CD4-positive, CD25-positive, alpha-beta regulatory T cell (primary cell): ENCODE results near the gene XRRA1. TPM values are rescaled to one million over a fixed set of nuclear protein-coding genes. Genes with fewer than 3 reads are reported as not detected.

Experiments used
- ATAC-seq, 2 donors: fragments of 150-1000 bp; cut with Tn5 transposase; one replicate each; pipeline ENCODE4 v1.10.0; 2021; ENCODE audit warnings: low read depth in 2 of 2, moderate number of reproducible peaks in 2 of 2, moderate library complexity in 1 of 2
- DNase-seq, 3 donors: peaks; one replicate each; pipeline versions ENCODE4 v3.0.0 to v3.0.0-alpha.2; 2012 to 2022; ENCODE audit warnings: mixed read lengths in 1 of 3
- H3K27ac ChIP-seq: one replicate; pipeline ENCODE4 v1.7.0; 2013; ENCODE audit warnings: mild to moderate bottlenecking, low read length; ENCODE audit not compliant: insufficient read depth, poor library complexity, severe bottlenecking
- H3K27me3 ChIP-seq: one replicate; pipeline ENCODE4 v1.7.0; 2013; ENCODE audit warnings: low read length; ENCODE audit not compliant: control insufficient read depth, insufficient read depth
- H3K36me3 ChIP-seq: one replicate; pipeline ENCODE4 v1.7.0; 2013; ENCODE audit warnings: mild to moderate bottlenecking, low read length, moderate library complexity; ENCODE audit not compliant: control insufficient read depth, insufficient read depth
- H3K4me1 ChIP-seq: 2 replicates; pipeline ENCODE4 v1.7.0; 2013; ENCODE audit warnings: mild to moderate bottlenecking, low read length; ENCODE audit not compliant: insufficient read depth, control insufficient read depth, poor library complexity, severe bottlenecking
- H3K4me3 ChIP-seq: one replicate; pipeline ENCODE4 v1.7.0; 2013; ENCODE audit warnings: low read depth, mild to moderate bottlenecking, low read length, moderate library complexity
- H3K9me3 ChIP-seq, 2 experiments: 1 replicate in 1 of 2; 2 replicates in 1 of 2; pipeline ENCODE4 v1.7.0; 2013; ENCODE audit warnings: low read length in 2 of 2, mild to moderate bottlenecking in 1 of 2, moderate library complexity in 1 of 2; ENCODE audit not compliant: control insufficient read depth in 2 of 2
- H3K27ac Mint-ChIP-seq, 3 donors: one replicate each; pipeline ENCODE4 v1.8.0; 2020 to 2022; ENCODE audit warnings: mild to moderate bottlenecking in 3 of 3, mixed read lengths in 3 of 3, moderate library complexity in 2 of 3
- H3K27me3 Mint-ChIP-seq: one replicate; pipeline ENCODE4 v1.8.0; 2022; ENCODE audit warnings: mild to moderate bottlenecking, mixed read lengths
- H3K36me3 Mint-ChIP-seq: one replicate; pipeline ENCODE4 v1.8.0; 2020; ENCODE audit warnings: mixed read lengths
- H3K4me1 Mint-ChIP-seq, 4 donors: one replicate each; pipeline ENCODE4 v1.8.0; 2020 to 2022; ENCODE audit warnings: mixed read lengths in 4 of 4, mild to moderate bottlenecking in 1 of 4
- H3K4me3 Mint-ChIP-seq, 4 donors: one replicate each; pipeline ENCODE4 v1.8.0; 2020 to 2022; ENCODE audit warnings: mild to moderate bottlenecking in 4 of 4, mixed read lengths in 4 of 4, moderate library complexity in 3 of 4
- H3K9me3 Mint-ChIP-seq, 7 donors: one replicate each; pipeline ENCODE4 v1.8.0; 2020 to 2022; ENCODE audit warnings: mixed read lengths in 7 of 7, mild to moderate bottlenecking in 3 of 7, moderate library complexity in 2 of 7
- polyA plus RNA-seq, 4 donors: library from polyadenylated mRNA; unstranded; fragments of 300-500 nt; fragmentation: Illumina TruSeq; gene quantifications; one replicate each; pipeline ENCODE4 v1.2.3, GENCODE V29; 2021
- total RNA-seq: library from RNA; stranded (reverse); gene quantifications from one replicate; pipeline ENCODE4 v1.2.3, GENCODE V29; 2022

The XRRA1 gene
- total and polyA plus RNA-seq, 5 donors from 2014 or later: 5.4 to 33.4 (median 8.2) TPM

DNA sequence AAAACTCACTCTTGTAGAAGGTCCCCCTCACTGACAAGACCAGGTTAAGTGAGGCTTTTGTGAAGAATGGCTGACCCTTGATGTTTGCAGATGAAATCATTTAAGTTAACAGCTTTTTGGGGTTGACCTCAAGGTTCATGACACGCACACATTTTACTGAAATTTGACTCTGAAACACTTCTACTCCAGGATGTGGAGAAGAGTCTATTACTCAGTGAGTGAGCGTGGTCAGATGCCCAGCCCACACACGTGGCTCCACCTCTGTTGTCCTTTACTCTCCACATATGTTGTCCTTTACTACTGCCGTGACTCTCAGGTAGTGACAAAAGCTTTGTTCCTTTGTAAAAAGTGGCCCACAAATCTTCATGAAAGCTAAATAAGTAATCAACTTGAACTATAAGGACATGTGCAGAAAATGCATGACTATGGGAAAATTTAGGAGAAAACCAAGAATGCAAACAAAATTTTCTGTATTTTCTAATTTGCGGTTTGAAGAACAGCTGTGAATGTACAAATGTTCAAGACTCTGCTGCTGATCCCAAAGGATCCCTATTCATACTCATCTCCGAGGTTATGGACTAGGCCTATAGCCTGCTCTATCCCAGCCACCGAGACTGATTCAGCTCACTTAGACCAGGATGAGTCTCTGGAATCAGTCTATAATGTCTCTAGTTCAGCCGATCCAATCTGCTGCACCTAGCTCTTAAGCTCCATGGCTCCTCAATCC is 22.4 kb downstream of the XRRA1 start:
- peaks cover 0 to 3% (median under 1%) of the 10 kb centered on the region in 4 donors for H3K4me1 Mint-ChIP-seq
- Histone ChIP-seq H3K4me1 (no peaks in the 10 kb centered on the region), H3K27ac (no peak overlapping the region), H3K4me3 (no peak overlapping the region), H3K36me3 (peaks cover 16% of the 10 kb centered on the region), H3K9me3 (no peaks in the 10 kb centered on the region), H3K27me3 (no peaks in the 10 kb centered on the region)
- ATAC-seq: no peak
- no peaks in the 10 kb centered on the region for H3K9me3 Mint-ChIP-seq
- no peak overlapping the region for H3K4me3 Mint-ChIP-seq
- DNase-seq: peak in 1 of 3 donors; percentile 47
- H3K27me3 Mint-ChIP-seq: no peaks in the 10 kb centered on the region
- peaks cover 15% of the 10 kb centered on the region for H3K36me3 Mint-ChIP-seq
- peak overlapping the region; percentile 13 to 78 (median 27) for H3K27ac Mint-ChIP-seq

DNA sequence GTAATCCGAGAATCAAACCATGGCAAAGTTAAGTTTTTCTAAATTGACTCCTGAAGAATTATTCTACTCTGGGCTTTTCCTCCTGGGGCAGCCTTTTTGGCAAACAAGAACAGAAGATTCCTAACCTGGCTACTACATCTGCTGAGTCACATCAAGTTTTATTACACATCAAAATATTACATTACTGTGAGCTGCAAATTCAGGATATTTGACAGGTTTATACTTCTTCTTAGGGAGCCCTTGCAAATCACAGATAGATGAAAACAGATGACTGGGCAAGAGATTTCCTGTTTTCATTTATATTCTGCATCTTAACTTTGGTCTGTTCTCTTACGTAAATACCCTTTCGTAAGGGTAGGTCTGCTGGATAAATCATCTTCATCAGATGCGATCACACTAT is 23.6 kb downstream of the XRRA1 start:
- Histone ChIP-seq H3K27ac (no peak overlapping the region), H3K4me3 (no peak overlapping the region), H3K27me3 (no peaks in the 10 kb centered on the region), H3K4me1 (no peaks in the 10 kb centered on the region), H3K36me3 (peaks cover 22% of the 10 kb centered on the region), H3K9me3 (no peaks in the 10 kb centered on the region)
- no peaks in the 10 kb centered on the region for H3K27me3 Mint-ChIP-seq
- ATAC-seq (no peak), DNase-seq (no peak)
- H3K36me3 Mint-ChIP-seq: peaks cover 25% of the 10 kb centered on the region
- no peaks in the 10 kb centered on the region for H3K9me3 Mint-ChIP-seq
- H3K4me3 Mint-ChIP-seq: no peak overlapping the region
- peaks cover 0 to 3% (median under 1%) of the 10 kb centered on the region in 4 donors for H3K4me1 Mint-ChIP-seq
- H3K27ac Mint-ChIP-seq: peak overlapping the region in 2 of 3 donors; percentile 34 to 58

DNA sequence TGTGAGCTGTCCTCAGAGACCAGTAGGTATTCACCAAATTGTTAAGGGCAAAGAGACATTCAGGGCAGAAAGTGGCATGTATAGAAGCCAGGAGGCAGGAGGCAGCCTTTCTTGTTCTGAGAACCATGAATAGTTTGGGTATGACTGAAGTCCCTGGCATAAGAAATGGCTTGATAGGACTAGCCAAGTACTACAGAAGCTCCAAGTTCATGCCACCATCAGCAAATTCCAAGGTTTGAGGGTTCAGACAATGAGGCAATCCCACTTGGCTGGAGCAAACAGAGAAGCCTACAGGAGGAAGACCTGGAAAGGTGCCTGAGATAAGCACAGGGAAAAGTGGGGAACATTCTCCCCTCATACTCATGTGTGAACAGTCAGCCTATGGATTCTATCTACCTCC is 25.8 kb downstream of the XRRA1 start:
- Histone ChIP-seq H3K27ac (no peak overlapping the region), H3K9me3 (no peaks in the 10 kb centered on the region), H3K36me3 (peaks cover 30% of the 10 kb centered on the region), H3K27me3 (no peaks in the 10 kb centered on the region), H3K4me1 (no peaks in the 10 kb centered on the region), H3K4me3 (no peak overlapping the region)
- peak overlapping the region in 1 of 3 donors; percentile 15 for H3K27ac Mint-ChIP-seq
- H3K4me3 Mint-ChIP-seq: no peak overlapping the region
- peaks cover 46% of the 10 kb centered on the region for H3K36me3 Mint-ChIP-seq
- no peak for DNase-seq
- no peaks in the 10 kb centered on the region for H3K9me3 Mint-ChIP-seq
- H3K27me3 Mint-ChIP-seq: no peaks in the 10 kb centered on the region
- H3K4me1 Mint-ChIP-seq: peaks cover 0 to 3% (median under 1%) of the 10 kb centered on the region in 4 donors
- no peak for ATAC-seq

DNA sequence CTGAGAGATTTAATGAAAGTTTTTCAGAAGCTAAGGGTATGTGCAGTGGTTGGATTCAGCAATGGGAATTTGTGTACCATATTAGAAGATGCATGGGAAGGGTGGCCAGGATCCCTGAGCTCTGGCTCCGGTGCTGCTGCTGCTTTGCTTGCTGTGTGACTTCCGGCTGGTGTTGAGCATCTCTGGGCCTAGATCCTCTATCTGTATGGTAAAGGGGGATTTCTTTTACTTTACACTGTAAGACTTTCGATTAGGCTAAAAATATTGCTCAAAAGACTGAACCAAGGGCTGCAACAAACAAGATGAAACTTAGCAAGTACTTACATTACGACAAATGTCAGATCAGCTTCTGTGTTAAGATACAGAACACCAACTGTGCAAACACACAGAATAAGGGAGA is 39.1 kb downstream of the XRRA1 start:
- no peak for ATAC-seq
- no peaks in the 10 kb centered on the region for H3K27me3 Mint-ChIP-seq
- no peaks in the 10 kb centered on the region for H3K9me3 Mint-ChIP-seq
- no peak overlapping the region for H3K27ac Mint-ChIP-seq
- no peak overlapping the region for H3K4me3 Mint-ChIP-seq
- peaks cover 53% of the 10 kb centered on the region for H3K36me3 Mint-ChIP-seq
- Histone ChIP-seq H3K4me1 (no peaks in the 10 kb centered on the region), H3K27ac (no peak overlapping the region), H3K4me3 (no peak overlapping the region), H3K36me3 (peaks cover 41% of the 10 kb centered on the region), H3K9me3 (no peaks in the 10 kb centered on the region), H3K27me3 (no peaks in the 10 kb centered on the region)
- H3K4me1 Mint-ChIP-seq: peaks cover 0 to 4% (median 2%) of the 10 kb centered on the region in 4 donors
- DNase-seq: no peak

DNA sequence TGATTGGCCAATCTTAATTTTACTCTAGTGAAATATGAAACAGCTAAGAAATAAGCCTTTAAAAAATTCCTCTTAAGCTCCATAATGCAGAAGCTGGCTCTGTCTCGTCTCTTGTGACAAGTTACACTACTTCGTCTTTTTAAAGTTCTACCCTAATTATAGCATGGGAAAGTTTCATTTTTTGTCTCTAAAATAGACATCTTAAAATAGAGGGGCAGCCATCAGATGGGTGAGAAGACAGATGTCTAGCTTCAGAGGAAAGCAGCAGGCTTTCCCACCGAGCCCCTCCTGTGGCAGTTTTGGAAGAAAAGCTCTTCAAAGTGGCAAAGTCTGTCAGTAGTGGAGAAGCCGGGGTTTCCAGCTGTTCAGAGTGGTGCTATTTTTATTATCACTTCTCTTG is 39.5 kb downstream of the XRRA1 start:
- Histone ChIP-seq H3K4me1 (no peaks in the 10 kb centered on the region), H3K9me3 (no peaks in the 10 kb centered on the region), H3K27me3 (no peaks in the 10 kb centered on the region), H3K4me3 (no peak overlapping the region), H3K27ac (no peak overlapping the region), H3K36me3 (peaks cover 41% of the 10 kb centered on the region)
- peaks cover 0 to 4% (median 2%) of the 10 kb centered on the region in 4 donors for H3K4me1 Mint-ChIP-seq
- DNase-seq: no peak
- ATAC-seq: no peak
- peaks cover 48% of the 10 kb centered on the region for H3K36me3 Mint-ChIP-seq
- H3K9me3 Mint-ChIP-seq: no peaks in the 10 kb centered on the region
- no peaks in the 10 kb centered on the region for H3K27me3 Mint-ChIP-seq
- no peak overlapping the region for H3K27ac Mint-ChIP-seq
- H3K4me3 Mint-ChIP-seq: no peak overlapping the region

DNA sequence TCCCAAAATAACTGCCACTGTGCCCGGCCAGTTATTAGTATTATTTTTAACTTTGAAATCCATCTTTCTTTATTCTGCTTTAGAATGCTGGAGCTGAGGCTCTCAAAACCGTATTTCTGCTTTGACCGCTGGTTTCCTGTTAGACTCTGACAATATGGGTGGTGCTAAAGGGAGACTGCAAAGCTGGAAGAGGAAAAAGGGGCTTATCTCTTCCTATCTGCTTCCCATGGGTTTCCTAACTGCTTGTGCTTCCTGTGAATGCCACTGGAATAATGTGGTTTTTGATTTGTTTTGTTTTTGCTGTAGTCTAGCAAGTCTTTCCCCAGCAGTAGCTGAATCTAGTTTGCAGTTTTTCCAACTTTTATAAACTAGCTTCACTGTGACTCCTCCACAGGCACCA is 43.6 kb downstream of the XRRA1 start:
- Histone ChIP-seq H3K4me1 (no peaks in the 10 kb centered on the region), H3K4me3 (no peak overlapping the region), H3K27me3 (no peaks in the 10 kb centered on the region), H3K9me3 (peaks cover 3 to 4% of the 10 kb centered on the region in 2 experiments), H3K36me3 (peaks cover 33% of the 10 kb centered on the region), H3K27ac (no peak overlapping the region)
- H3K9me3 Mint-ChIP-seq: peaks cover 0 to 22% (median 11%) of the 10 kb centered on the region in 7 donors
- H3K27ac Mint-ChIP-seq: peak overlapping the region; percentile 19 to 68 (median 60)
- H3K27me3 Mint-ChIP-seq: no peaks in the 10 kb centered on the region
- H3K4me1 Mint-ChIP-seq: peaks cover 0 to 11% (median 2%) of the 10 kb centered on the region in 4 donors
- peaks cover 53% of the 10 kb centered on the region for H3K36me3 Mint-ChIP-seq
- no peak for DNase-seq
- H3K4me3 Mint-ChIP-seq: no peak overlapping the region
- ATAC-seq: no peak

DNA sequence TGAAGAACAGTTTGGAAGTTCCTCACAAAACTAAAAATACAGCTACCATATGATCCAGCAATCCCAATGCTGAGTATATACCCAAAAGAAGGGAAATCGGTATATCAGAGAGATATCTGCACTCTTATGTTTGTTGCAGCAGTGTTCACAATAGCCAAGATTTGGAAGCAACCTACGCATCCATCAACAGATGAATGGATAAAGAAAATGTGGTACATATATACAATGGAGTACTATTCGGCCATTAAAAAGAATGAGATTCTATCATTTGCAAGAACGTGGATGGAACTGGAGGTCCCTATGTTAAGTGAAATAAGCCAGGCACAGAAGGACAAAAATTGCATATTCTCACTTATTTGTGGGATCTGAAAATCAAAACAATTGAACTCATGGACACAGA is 46.5 kb downstream of the XRRA1 start:
- Mint-ChIP-seq H3K27me3 (no peaks in the 10 kb centered on the region), H3K27ac (no peak overlapping the region), H3K9me3 (peaks cover 0 to 46% (median 12%) of the 10 kb centered on the region in 7 donors), H3K4me1 (peaks cover 0 to 21% (median 2%) of the 10 kb centered on the region in 4 donors), H3K4me3 (no peak overlapping the region), H3K36me3 (peaks cover 41% of the 10 kb centered on the region)
- DNase-seq: no peak
- ATAC-seq: no peak
- H3K27me3 ChIP-seq: no peaks in the 10 kb centered on the region
- no peaks in the 10 kb centered on the region for H3K4me1 ChIP-seq
- no peak overlapping the region for H3K4me3 ChIP-seq
- H3K9me3 ChIP-seq: peaks cover 11 to 14% of the 10 kb centered on the region in 2 experiments
- H3K27ac ChIP-seq: no peak overlapping the region
- peaks cover 19% of the 10 kb centered on the region for H3K36me3 ChIP-seq

DNA sequence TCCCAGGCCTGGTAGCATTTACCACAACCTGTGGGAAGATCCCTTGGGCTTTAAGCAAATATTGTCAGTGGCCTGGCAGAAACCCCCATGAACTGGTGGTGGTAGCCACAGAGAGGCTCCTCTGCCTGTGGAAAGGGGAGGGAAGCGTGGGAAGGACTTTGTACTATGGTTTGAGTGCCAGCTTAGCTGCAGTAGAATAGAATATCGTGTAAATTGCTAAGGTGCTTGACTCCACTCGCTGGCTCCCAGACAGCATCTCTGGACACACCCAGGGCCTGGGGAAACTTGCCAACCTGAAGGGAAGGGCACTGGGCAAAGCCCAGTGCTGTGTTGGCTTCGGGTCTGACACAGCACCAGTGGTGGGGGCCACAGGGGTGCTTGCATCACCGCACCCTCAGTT is 52.6 kb downstream of the XRRA1 start:
- H3K27ac Mint-ChIP-seq: peak overlapping the region in 1 of 3 donors; percentile 50
- H3K27me3 Mint-ChIP-seq: no peaks in the 10 kb centered on the region
- H3K9me3 Mint-ChIP-seq: peaks cover 0 to 57% (median 25%) of the 10 kb centered on the region in 7 donors
- peaks cover 54% of the 10 kb centered on the region for H3K36me3 Mint-ChIP-seq
- Histone ChIP-seq H3K27ac (no peak overlapping the region), H3K9me3 (peaks cover 17 to 18% of the 10 kb centered on the region in 2 experiments), H3K4me1 (no peaks in the 10 kb centered on the region), H3K4me3 (no peak overlapping the region), H3K36me3 (peaks cover 9% of the 10 kb centered on the region), H3K27me3 (no peaks in the 10 kb centered on the region)
- H3K4me3 Mint-ChIP-seq: no peak overlapping the region
- ATAC-seq: no peak
- H3K4me1 Mint-ChIP-seq: peaks cover 0 to 22% (median 1%) of the 10 kb centered on the region in 4 donors
- DNase-seq: no peak
